ENCODE data around the gene KRTAP17-1.

DNA sequence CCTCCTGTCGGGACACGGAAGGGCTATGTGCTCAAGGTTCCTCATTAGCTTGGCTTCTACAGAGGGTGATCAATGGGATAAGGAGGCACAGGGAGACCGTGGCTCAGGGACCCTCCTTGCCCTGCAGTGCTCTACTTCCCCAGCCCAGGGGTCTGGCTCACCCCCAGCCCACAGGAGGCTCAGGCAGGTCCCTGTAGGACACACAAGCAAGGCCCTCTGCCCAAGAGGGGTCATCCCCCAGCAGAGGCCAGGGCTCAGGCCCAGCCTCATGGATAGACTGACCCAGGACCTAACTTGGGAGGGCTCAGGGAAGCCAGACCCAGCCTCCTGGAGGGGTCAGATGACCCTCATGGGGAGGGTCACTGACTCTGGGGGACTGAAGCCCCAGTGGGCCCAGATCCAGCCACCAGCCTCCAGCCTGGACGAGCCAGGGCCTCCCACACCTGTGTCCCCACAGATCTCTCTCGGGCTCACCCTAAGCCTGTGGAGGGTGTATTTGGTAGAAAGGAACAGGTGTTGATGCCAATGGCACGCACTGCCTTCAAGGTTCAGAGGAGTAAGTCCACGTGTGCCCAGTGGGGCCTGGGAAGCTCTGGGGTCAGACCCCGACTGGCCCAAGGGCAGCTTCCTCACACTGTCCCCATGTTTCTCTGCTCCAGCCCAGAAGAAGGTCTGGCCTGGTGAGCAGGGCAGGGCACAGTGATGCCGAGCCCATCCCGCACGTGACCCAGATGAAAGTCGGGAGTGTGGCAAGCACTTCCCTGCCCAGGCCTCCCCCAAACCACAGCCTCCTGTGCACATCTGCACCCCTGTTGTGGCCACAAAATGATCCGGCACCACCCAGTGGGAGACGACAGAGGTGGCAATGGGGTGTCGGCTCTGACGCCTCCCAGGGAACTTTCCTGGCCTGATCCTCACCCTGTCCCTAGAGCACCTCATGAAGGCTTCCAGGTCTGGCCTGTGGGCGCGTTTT is 10.9 kb upstream of the KRTAP17-1 start:
- TF ChIP-seq CTCF (IDR thresholded peaks at IDR 0.05) (no peak), POLR2A (IDR thresholded peaks at IDR 0.05) (no peak)
